HFFc6 (cell line): ENCODE results near the gene LMNTD2. TPM values are rescaled to one million over a fixed set of nuclear protein-coding genes. Genes with fewer than 3 reads are reported as not detected.

ENCODE experiments used
- DNase-seq: peaks from one replicate; pipeline ENCODE4 v3.0.0-alpha.2; 2018
- H3K27ac Mint-ChIP-seq: 2 replicates; pipeline ENCODE4 v1.8.0; 2020; ENCODE audit warnings: mild to moderate bottlenecking, mixed read lengths
- H3K27me3 Mint-ChIP-seq: 2 replicates; pipeline ENCODE4 v1.8.0; 2021; ENCODE audit warnings: mild to moderate bottlenecking, moderate library complexity, mixed read lengths; ENCODE audit not compliant: insufficient read depth
- H3K36me3 Mint-ChIP-seq: 2 replicates; pipeline ENCODE4 v1.8.0; 2021; ENCODE audit warnings: low read depth, mixed read lengths
- H3K4me1 Mint-ChIP-seq: 2 replicates; pipeline ENCODE4 v1.8.0; 2020; ENCODE audit warnings: low read depth, mixed read lengths
- H3K4me3 Mint-ChIP-seq: 2 replicates; pipeline ENCODE4 v1.8.0; 2020; ENCODE audit warnings: mild to moderate bottlenecking, moderate library complexity, mixed read lengths
- H3K9me3 Mint-ChIP-seq: 2 replicates; pipeline ENCODE4 v1.8.0; 2020; ENCODE audit warnings: mild to moderate bottlenecking, mixed read lengths
- total RNA-seq, 6 experiments: library from RNA; stranded (reverse); fragmentation: NEBNext Ultra II Directional; extraction: Animal tissue kit (Norgen Biotek cat#: 25700); gene quantifications; 2 replicates in 1 of 6; 3 replicates in 5 of 6; pipeline ENCODE4 v1.2.3, GENCODE V29; 2021
- TF ChIP-seq, protein P1 (sequence below): fragments of 200-600 bp; sonication (generic); IDR thresholded peaks from 2 replicates; pipeline ENCODE4 v1.5.0; 2021; ENCODE audit warnings: antibody characterized with exemption, mild to moderate bottlenecking

The LMNTD2 gene
- total RNA-seq, 6 experiments from 2014 or later, result 0.37 to 2.3 (median 0.97) TPM

DNA sequence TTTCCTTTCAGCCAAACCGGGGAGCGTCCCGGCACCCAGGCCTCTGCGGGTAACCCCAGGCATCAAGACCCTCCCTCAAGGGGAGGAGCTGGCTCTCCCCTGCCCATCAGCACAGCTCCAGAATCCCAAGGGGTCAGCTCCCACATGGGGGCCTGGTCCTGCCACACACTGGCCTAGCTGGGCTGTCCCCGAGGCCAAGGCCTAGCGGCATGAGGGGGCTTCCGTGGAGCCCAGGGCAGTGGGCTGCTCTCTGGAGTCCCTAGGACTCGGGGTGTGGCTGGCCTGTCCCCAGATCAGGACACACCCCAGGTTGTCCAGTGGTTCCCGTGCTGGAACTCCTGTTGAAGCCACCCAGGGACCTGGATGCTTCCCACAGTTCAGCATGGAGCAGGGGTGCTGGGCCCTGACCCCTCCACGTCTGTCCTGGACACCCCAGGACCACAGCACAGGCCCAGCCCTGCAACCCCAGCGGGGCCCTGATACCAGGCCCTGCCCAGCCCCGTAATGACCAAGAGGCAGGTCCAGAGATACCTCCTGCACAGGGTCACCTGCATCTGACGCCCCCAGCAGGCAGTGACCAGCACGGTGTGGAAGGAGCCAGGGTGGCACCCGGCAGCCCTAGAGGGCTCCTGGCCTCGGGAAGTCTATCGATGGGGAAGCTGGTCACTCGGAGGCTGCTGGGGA, 30.7 kb downstream of the LMNTD2 start:
- TF ChIP-seq, protein P1, sequence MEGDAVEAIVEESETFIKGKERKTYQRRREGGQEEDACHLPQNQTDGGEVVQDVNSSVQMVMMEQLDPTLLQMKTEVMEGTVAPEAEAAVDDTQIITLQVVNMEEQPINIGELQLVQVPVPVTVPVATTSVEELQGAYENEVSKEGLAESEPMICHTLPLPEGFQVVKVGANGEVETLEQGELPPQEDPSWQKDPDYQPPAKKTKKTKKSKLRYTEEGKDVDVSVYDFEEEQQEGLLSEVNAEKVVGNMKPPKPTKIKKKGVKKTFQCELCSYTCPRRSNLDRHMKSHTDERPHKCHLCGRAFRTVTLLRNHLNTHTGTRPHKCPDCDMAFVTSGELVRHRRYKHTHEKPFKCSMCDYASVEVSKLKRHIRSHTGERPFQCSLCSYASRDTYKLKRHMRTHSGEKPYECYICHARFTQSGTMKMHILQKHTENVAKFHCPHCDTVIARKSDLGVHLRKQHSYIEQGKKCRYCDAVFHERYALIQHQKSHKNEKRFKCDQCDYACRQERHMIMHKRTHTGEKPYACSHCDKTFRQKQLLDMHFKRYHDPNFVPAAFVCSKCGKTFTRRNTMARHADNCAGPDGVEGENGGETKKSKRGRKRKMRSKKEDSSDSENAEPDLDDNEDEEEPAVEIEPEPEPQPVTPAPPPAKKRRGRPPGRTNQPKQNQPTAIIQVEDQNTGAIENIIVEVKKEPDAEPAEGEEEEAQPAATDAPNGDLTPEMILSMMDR, result no peak
- H3K27me3 Mint-ChIP-seq, result peaks cover 2% of the 10 kb centered on the region; the same call in 1 of the 2 replicates
- DNase-seq, result no peak
- no peaks in the 10 kb centered on the region for H3K9me3 Mint-ChIP-seq
- no peak overlapping the region for H3K4me3 Mint-ChIP-seq
- no peaks in the 10 kb centered on the region; the same call in 1 of the 2 replicates for H3K4me1 Mint-ChIP-seq
- no peak overlapping the region for H3K27ac Mint-ChIP-seq
- H3K36me3 Mint-ChIP-seq, result no peaks in the 10 kb centered on the region

DNA sequence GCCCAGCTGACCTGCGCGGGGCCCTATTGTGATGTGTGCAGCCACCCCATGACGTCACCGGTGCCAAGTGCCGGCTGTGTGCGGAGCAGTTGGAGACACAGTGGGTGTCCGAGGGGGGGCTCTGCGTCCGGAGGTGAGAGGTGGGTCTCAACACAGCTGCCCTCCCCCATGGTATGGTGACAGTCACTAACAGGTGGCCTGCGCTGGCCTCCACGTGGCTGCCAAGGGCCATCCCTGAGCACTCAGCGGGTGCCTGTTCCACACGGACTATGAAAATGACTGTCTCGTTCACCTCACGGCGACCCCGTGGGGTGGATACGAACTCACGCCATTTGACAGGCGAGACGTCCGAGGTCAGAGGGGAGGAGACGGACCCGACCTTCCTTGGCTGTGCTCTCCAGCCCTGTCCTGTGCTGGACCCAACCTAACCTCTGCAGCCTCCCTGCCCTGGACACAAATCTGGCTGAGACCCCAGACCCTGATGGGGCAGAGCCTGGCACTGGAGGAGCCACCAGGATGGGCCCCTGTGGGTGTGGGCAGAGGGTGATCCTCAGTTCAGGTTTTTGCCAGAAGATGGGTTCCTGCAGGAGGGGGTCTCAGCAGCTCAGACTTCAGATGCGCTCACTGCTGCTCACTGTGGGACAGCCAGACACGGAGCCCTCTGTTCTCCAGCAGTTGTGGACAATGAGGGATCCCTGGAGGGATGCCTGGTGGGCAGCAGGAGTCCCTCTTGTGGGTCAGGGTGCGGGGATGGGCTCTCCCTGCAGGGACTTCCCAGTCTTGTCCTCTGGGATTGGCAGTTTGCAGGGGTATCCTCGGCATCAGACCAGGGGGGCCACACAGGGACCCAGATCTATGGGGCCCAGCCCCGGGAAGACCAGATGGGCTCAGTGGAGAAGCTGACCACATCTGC, 31.5 kb downstream of the LMNTD2 start:
- no peak overlapping the region for H3K4me3 Mint-ChIP-seq
- DNase-seq, result no peak
- H3K9me3 Mint-ChIP-seq, result no peaks in the 10 kb centered on the region
- TF ChIP-seq, protein P1, result no peak
- no peaks in the 10 kb centered on the region; the same call in 1 of the 2 replicates for H3K4me1 Mint-ChIP-seq
- H3K27me3 Mint-ChIP-seq, result peaks cover 2% of the 10 kb centered on the region; the same call in 1 of the 2 replicates
- H3K36me3 Mint-ChIP-seq, result peaks cover 2% of the 10 kb centered on the region; the same call in 1 of the 2 replicates
- H3K27ac Mint-ChIP-seq, result no peak overlapping the region

DNA sequence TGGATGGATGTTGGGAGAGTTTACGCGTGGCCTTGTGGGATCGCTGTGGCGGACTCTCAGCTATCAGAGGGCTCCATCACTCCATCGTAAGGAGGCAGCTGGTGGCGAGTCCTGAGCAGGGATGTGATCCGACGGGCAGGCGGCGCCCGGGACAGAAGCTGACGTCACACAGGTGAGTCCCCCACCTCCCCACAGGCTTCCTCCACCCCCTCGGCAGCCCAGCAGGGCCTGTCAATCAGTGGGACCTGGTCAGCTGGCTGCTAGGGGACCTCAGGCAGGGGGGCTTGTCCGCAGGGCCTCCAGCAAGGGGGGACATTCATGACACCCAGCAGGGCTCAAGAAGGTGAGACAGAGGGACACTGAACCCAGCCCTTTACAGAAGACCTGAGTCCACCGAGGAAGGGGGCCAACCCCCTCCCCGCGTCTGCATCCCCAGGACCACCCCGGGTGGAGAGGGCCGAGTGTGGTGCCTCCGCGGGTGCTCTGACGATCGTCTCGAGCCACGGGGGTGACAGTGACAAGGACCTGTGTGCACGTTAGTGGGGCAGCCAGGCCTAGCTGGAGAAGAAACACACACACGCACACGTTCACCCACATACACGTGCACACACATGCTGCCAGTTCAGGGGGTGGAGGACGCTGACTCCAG, 32.2 kb downstream of the LMNTD2 start:
- H3K4me1 Mint-ChIP-seq, result no peaks in the 10 kb centered on the region; the same call in 1 of the 2 replicates
- H3K9me3 Mint-ChIP-seq, result no peaks in the 10 kb centered on the region
- DNase-seq, result no peak
- H3K27ac Mint-ChIP-seq, result no peak overlapping the region
- H3K36me3 Mint-ChIP-seq, result peaks cover 6% of the 10 kb centered on the region; the same call in 1 of the 2 replicates
- no peak overlapping the region for H3K4me3 Mint-ChIP-seq
- TF ChIP-seq, protein P1, result no peak
- H3K27me3 Mint-ChIP-seq, result peaks cover 2% of the 10 kb centered on the region; the same call in 1 of the 2 replicates

DNA sequence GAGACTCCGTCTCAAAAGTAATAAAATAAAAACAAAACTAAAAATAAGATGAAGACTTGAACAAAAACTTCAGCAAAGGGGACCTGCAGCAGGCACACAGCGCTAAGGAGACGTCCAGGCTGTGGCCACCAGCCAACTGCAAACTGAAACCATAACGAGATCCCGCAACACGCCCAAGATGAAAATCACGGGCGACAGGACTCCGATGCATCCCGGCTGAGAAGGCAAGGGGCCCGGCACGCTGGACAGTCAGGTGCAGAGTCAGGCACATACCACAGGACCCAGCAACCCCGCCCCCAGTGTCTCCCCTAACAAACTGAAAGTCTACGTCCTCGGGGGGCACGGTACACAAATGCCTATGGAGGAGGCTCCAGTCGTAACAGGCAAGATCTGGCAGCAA, 34.3 kb downstream of the LMNTD2 start:
- Mint-ChIP-seq H3K27me3 (no peaks in the 10 kb centered on the region), H3K4me1 (no peaks in the 10 kb centered on the region; the same call in 1 of the 2 replicates), H3K4me3 (peak overlapping the region; percentile 71; the same call in 1 of the 2 replicates), H3K36me3 (peaks cover 6% of the 10 kb centered on the region; the same call in 1 of the 2 replicates), H3K9me3 (no peaks in the 10 kb centered on the region), H3K27ac (no peak overlapping the region)
- no peak for DNase-seq
- TF ChIP-seq, protein P1, result no peak

DNA sequence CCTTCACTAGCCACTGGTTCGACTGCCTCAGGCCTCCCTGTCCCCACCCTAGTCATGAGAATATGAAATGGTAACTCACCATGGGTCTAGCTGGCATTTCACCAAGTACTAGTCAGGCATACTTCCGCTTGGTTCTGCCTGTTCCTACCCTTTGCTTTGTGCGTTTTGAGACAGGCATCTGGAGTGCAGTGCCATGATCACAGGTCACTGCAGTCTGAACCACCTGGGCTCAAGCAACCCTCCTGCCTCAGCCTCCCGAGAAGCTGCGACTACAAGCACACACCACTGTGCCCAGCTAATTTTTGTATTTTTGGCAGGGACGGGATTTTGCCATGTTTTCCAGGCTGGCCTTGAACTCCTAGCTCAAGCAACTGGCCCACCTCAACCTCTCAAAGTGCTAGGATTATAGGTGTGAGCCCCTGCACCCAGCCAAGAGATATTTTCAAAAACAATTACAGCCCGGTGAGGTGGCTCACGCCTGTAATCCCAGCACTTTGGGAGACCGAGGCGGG, 39.3 kb downstream of the LMNTD2 start:
- no peak for DNase-seq
- Mint-ChIP-seq H3K36me3 (peaks cover 22% of the 10 kb centered on the region), H3K4me3 (no peak overlapping the region), H3K9me3 (peaks cover 12% of the 10 kb centered on the region), H3K4me1 (peaks cover 8% of the 10 kb centered on the region; the same call in 1 of the 2 replicates), H3K27ac (no peak overlapping the region), H3K27me3 (no peaks in the 10 kb centered on the region; the same call in 1 of the 2 replicates)
- TF ChIP-seq, protein P1, result no peak
